ENCODE data around the gene IMMP2L. TPM values are rescaled to one million over a fixed set of nuclear protein-coding genes. Genes with fewer than 3 reads are reported as not detected.

IMMP2L gene
- total and polyA plus RNA-seq, 2 of the 8 experiments (the other 6 are each of a cell fraction or from before 2014, with no cell fraction given) = 2.3 to 10.1 TPM

DNA sequence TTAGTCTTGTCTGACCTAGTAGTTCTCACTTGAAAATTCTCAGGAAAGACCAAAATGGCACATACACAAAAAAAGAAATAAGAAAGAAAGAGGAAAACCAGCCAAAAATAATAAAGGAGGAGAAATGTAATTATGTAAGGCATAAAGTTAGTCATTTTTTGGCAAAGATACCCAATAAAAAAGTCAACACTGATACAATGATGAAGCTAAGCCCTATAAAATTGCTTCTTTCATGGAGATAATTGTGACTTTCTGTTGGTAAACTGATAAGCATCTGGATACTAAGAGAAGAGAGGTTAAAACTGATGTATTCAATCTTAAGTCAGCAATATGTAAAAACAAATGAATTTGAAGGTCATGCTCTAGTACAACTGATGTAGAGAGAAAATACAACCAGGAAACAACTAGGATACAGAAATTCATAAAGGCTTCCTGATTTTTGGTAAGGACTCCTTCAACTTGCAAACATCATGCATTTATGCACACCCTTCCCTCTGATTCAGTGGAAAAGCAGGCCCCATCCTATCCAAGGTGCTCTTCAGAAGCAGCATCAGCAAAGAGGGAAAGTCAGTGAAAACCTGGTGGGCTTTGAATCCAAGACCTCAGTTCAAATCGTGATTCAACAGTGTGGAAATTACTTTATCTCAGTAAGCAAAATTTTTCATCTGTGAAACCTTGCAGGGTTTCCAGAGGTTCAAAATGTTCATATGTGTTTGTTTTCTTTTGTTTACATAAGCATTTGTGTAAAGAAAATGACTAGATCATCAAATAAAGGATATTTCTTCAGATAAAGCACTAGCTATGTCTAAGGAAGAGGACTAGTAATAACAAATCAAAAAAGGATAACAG, 32.6 kb downstream of the IMMP2L start (continued):
- no peak for TF ChIP-seq RNF2 (IDR thresholded peaks at IDR 0.05; ENCODE audit: borderline replicate concordance, low read depth, low read length, missing control alignments, poor library complexity, severe bottlenecking)

All from H1 (cell line).